Heart left ventricle (tissue), 16 donors: ENCODE results near the gene PPP2R2D. TPM values are rescaled to one million over a fixed set of nuclear protein-coding genes. Genes with fewer than 3 reads are reported as not detected.

Experiments used
- ATAC-seq, 4 donors: fragments of 200-7000 bp; cut with Tn5 transposase; one replicate each; pipeline ENCODE4 v1.9.1; 2020 to 2022; ENCODE audit warnings: moderate library complexity in 4 of 4, mild to moderate bottlenecking in 3 of 4, moderate number of reproducible peaks in 1 of 4
- DNase-seq, 5 donors: peaks; one replicate each; pipeline ENCODE4 v3.0.0-alpha.2; 2020
- H3K27ac ChIP-seq, 12 donors: fragments of 200-600 bp; sonication (generic) in 4 of 12; one replicate each; pipeline versions ENCODE4 v1.5.0 to v1.8.0; 2016 to 2022; ENCODE audit warnings: mild to moderate bottlenecking in 2 of 12
- H3K27me3 ChIP-seq, 9 donors: fragments of 200-600 bp; sonication (generic) in 2 of 9; one replicate each; pipeline versions ENCODE4 v1.5.1 to v1.8.0; 2016 to 2022; ENCODE audit warnings: mild to moderate bottlenecking in 3 of 9
- H3K36me3 ChIP-seq, 9 donors: fragments of 200-600 bp; sonication (generic) in 2 of 9; one replicate each; pipeline versions ENCODE4 v1.5.0 to v1.8.0; 2018 to 2022; ENCODE audit warnings: mild to moderate bottlenecking in 2 of 9
- H3K4me1 ChIP-seq, 12 donors: fragments of 200-600 bp; sonication (generic) in 4 of 12; one replicate each; pipeline versions ENCODE4 v1.5.0 to v1.8.0; 2016 to 2022; ENCODE audit warnings: mild to moderate bottlenecking in 3 of 12
- H3K4me3 ChIP-seq, 12 donors: fragments of 200-600 bp; sonication (generic) in 4 of 12; one replicate each; pipeline versions ENCODE4 v1.5.0 to v1.8.0; 2017 to 2022; ENCODE audit warnings: mild to moderate bottlenecking in 9 of 12, moderate library complexity in 4 of 12
- H3K9me3 ChIP-seq, 12 donors: fragments of 200-600 bp; sonication (generic) in 4 of 12; one replicate each; pipeline versions ENCODE4 v1.5.0 to v1.8.0; 2016 to 2022; ENCODE audit warnings: mild to moderate bottlenecking in 1 of 12
- CTCF ChIP-seq, 12 donors: fragments of 200-600 bp; sonication (generic) in 4 of 12; IDR thresholded peaks; one replicate each; pipeline versions ENCODE4 v1.5.0 to v1.8.0; 2018 to 2022; ENCODE audit warnings: antibody characterized with exemption in 12 of 12, mild to moderate bottlenecking in 5 of 12
- POLR2A ChIP-seq, 2 donors: fragments of 450-650 bp; IDR thresholded peaks; one replicate each; pipeline ENCODE4 v1.6.1; 2017; ENCODE audit warnings: antibody characterized with exemption in 2 of 2, mild to moderate bottlenecking in 2 of 2, moderate library complexity in 2 of 2
- WGBS, 4 donors: extraction: QIAGEN DNeasy Blood & Tissue Kit in 2 of 4; methylation state at CpG; one replicate each; pipeline versions ENCODE4 v1.1.5 to v1.1.7; 2013 to 2018; 5-methylcytosine and 5-hydroxymethylcytosine counted together
- intact Hi-C, 10 donors: fragments of 100-400 bp; cut with DNase I; formaldehyde crosslinking; loops; one replicate each; pipeline versions ENCODE4 v1.11.1 to v1.14.2; 2022
- polyA plus RNA-seq, 2 donors: library from polyadenylated mRNA; stranded (reverse); fragments of 200-250 nt; gene quantifications; one replicate each; pipeline ENCODE4 v1.2.3, GENCODE V29; 2013
- total RNA-seq, 9 donors: library from RNA; depleted of rRNA in 2 of 9; stranded (reverse); fragments of >200 nt in 2 of 9; fragmentation: NEBNext Ultra II Directional in 3 of 9; extraction: Animal tissue kit (Norgen Biotek cat#: 25700) in 3 of 9; gene quantifications; one replicate each; pipeline versions ENCODE4 v1.1.0 to v1.2.4, GENCODE V29; 2016 to 2023
- donor health status: ischemic (EF 13 %, LVEDD 7.1; RV severe dilation, severe dysfunction).
- donor health status: healthy with polysubstance abuse.
- donor health status: DM: no; HTN: yes; CAD: no.
- donor health status: DM: no; HTN: no; CAD: no.
- donor health status: ischemic (EF 25% LVEDD 6.9; RV normal size, moderate dysfunction).
- donor health status: ischemic (EF 25% LVEDD 5.7; RV mildly dilated, moderate dysfunction).
- donor health status: healthy.
- donor health status: DM: yes; HTN: yes; CAD: no.
- donor health status: ischemic (EF 35%, LVEDD 5.7; RV mildly dilated, moderate dysfunction).
- donor health status: nonischemic (EF 11% LVEDD 7.7; RV severe dilation, severe dysfunction).
- donor health status: DM: yes; HTN: yes; CAD: no.
- donor health status: PGD.
- donor health status: ischemic (EF 29% LVEDD 5.4; RV normal size, mild dysfunction).
- donor health status: nonischemic (EF 23%, LVEDD 6.1; RV moderate dilation, normal function).

Gene PPP2R2D
- total and polyA plus RNA-seq, 11 donors: 29.4 to 43.4 (median 36.4) TPM

GRCh38 chr10:132002004-132002403, 101.2 kb downstream of the PPP2R2D start:
- ATAC-seq (no peak), DNase-seq (no peak)
- TF ChIP-seq CTCF (IDR thresholded peaks at IDR 0.05) (no peak), POLR2A (IDR thresholded peaks at IDR 0.05) (no peak)
- H3K9me3 ChIP-seq: peaks cover 0 to 4% (median 0%) of the 10 kb centered on the region in 12 donors
- intact Hi-C loops: no loop called here
- WGBS, 4 donors: 87 to 92% (median 89%) methylated on average over 4 of the region's 4 CpGs
- H3K4me1 ChIP-seq: peaks cover 0 to 21% (median 15%) of the 10 kb centered on the region in 12 donors
- H3K27ac ChIP-seq: no peak overlapping the region
- no peak overlapping the region for H3K4me3 ChIP-seq
- H3K27me3 ChIP-seq: no peaks in the 10 kb centered on the region
- H3K36me3 ChIP-seq: no peaks in the 10 kb centered on the region

GRCh38 chr10:132003282-132003924, 102.6 kb downstream of the PPP2R2D start:
- Histone ChIP-seq H3K27me3 (no peaks in the 10 kb centered on the region), H3K27ac (no peak overlapping the region), H3K36me3 (no peaks in the 10 kb centered on the region), H3K4me3 (no peak overlapping the region), H3K9me3 (peaks cover 0 to 4% (median 0%) of the 10 kb centered on the region in 12 donors), H3K4me1 (peaks cover 0 to 7% (median under 1%) of the 10 kb centered on the region in 12 donors)
- WGBS, 4 donors: 70 to 82% (median 74%) methylated on average over 10 to 12 of the region's 12 CpGs
- intact Hi-C loops: no loop called here
- TF ChIP-seq POLR2A (IDR thresholded peaks at IDR 0.05) (no peak), CTCF (IDR thresholded peaks at IDR 0.05) (no peak)
- DNase-seq (no peak), ATAC-seq (no peak)

- TF ChIP-seq POLR2A (IDR thresholded peaks at IDR 0.05) (no peak), CTCF (IDR thresholded peaks at IDR 0.05) (no peak)
- Histone ChIP-seq H3K4me1 (peaks cover 0 to under 1% (median 0%) of the 10 kb centered on the region in 12 donors), H3K9me3 (peaks cover 0 to 4% (median 0%) of the 10 kb centered on the region in 12 donors), H3K36me3 (no peaks in the 10 kb centered on the region), H3K27ac (no peak overlapping the region), H3K4me3 (no peak overlapping the region), H3K27me3 (no peaks in the 10 kb centered on the region)
- DNase-seq (no peak), ATAC-seq (no peak)
- 77 to 83% (median 81%) methylated on average over 10 of the region's 10 CpGs for WGBS, 4 donors
- intact Hi-C loops: no loop called here
Observed at GRCh38 chr10:132004052-132004451, 103.2 kb downstream of the PPP2R2D start.

- Histone ChIP-seq H3K27ac (no peak overlapping the region), H3K9me3 (peaks cover 0 to 4% (median 0%) of the 10 kb centered on the region in 12 donors), H3K4me1 (peaks cover 0 to 1% (median 0%) of the 10 kb centered on the region in 12 donors), H3K36me3 (no peaks in the 10 kb centered on the region), H3K27me3 (no peaks in the 10 kb centered on the region), H3K4me3 (no peak overlapping the region)
- DNase-seq (no peak), ATAC-seq (no peak)
- intact Hi-C loops: no loop called here
- TF ChIP-seq POLR2A (IDR thresholded peaks at IDR 0.05): no peak
- no peak for TF ChIP-seq CTCF (IDR thresholded peaks at IDR 0.05)
- 91 to 95% (median 94%) methylated on average over 5 to 6 of the region's 6 CpGs for WGBS, 4 donors
Observed at GRCh38 chr10:132005147-132005546, 104.3 kb downstream of the PPP2R2D start.
